GM12878 (cell line): Measurements from ENCODE around the gene METRN. TPM values are rescaled to one million over a fixed set of nuclear protein-coding genes. Genes with fewer than 3 reads are reported as not detected.

Experiments used
- ATAC-seq: fragments of 200-7000 bp; cut with Tn5 transposase; 3 replicates; pipeline ENCODE4 v1.9.1; 2020; ENCODE audit warnings: mild to moderate bottlenecking, moderate library complexity
- BruUV-seq: library from RNA; stranded (reverse); fragments of 400-500 nt; replicated peaks from 2 replicates; lab custom pipeline; 2021; lab: Mats Ljungman, UMichigan
- CTCF ChIA-PET: fragments of 300-600 bp; sonication (Branson Sonifier 250); formaldehyde crosslinking; extraction: SDS; loops from one replicate; lab custom pipeline; 2021; ENCODE audit warnings: inconsistent platforms; lab: Yijun Ruan, JAX
- POLR2A ChIA-PET: fragments of 350-600 bp; formaldehyde crosslinking; extraction: SDS; loops from one replicate; lab custom pipeline; 2021; ENCODE audit warnings: inconsistent platforms; lab: Charles Lee
- RAD21 ChIA-PET: fragments of 300-600 bp; sonication (Branson Sonifier 250); formaldehyde crosslinking; loops from one replicate; lab custom pipeline; 2023; ENCODE audit warnings: antibody characterized with exemption; ENCODE audit not compliant: unreplicated experiment; lab: Charles Lee
- SMC1A ChIA-PET: fragments of 300-600 bp; sonication (Branson Sonifier 250); formaldehyde crosslinking; loops from one replicate; lab custom pipeline; 2023; ENCODE audit not compliant: unreplicated experiment, uncharacterized antibody; lab: Charles Lee
- DNase-seq: peaks from one replicate; pipeline ENCODE4 v3.0.0-alpha.2; 2011; ENCODE audit warnings: low read depth, low spot score
- FAIRE-seq: peaks from 3 replicates; lab custom pipeline; 2011; peaks lifted over from hg19 to GRCh38; lab: Jason Lieb, UNC
- H2AFZ ChIP-seq: 2 replicates; pipeline ENCODE4 v1.6.0; 2011; ENCODE audit warnings: low read depth, low read length, control low read depth; ENCODE audit not compliant: control insufficient read depth
- H3K27ac ChIP-seq: 2 replicates; pipeline ENCODE4 v1.5.1; 2011; ENCODE audit warnings: control low read depth; ENCODE audit not compliant: control insufficient read depth, insufficient read depth
- H3K27me3 ChIP-seq, 2 experiments: replicated peaks in 1 of 2; 2 replicates each; pipeline versions ENCODE4 v1.6.0 to v1.6.1; 2011; ENCODE audit warnings: low read length in 1 of 2; ENCODE audit not compliant: control insufficient read depth in 2 of 2, insufficient read depth in 2 of 2
- H3K36me3 ChIP-seq, 2 experiments: 2 replicates each; pipeline ENCODE4 v1.5.1; 2011; ENCODE audit warnings: low read length in 1 of 2; ENCODE audit not compliant: control insufficient read depth in 2 of 2, insufficient read depth in 2 of 2
- H3K4me1 ChIP-seq: 2 replicates; pipeline ENCODE4 v1.6.1; 2011; ENCODE audit warnings: mild to moderate bottlenecking, low read length, moderate library complexity, mixed read lengths; ENCODE audit not compliant: control insufficient read depth, insufficient read depth
- H3K4me2 ChIP-seq: 2 replicates; pipeline ENCODE4 v1.6.0; 2011; ENCODE audit warnings: control low read depth; ENCODE audit not compliant: control insufficient read depth, insufficient read depth
- H3K4me3 ChIP-seq: fragments of 200-600 bp; sonication (generic); 2 replicates; pipeline ENCODE4 v1.5.1; 2016
- H3K79me2 ChIP-seq: 2 replicates; pipeline ENCODE4 v1.6.0; 2011; ENCODE audit warnings: low read length; ENCODE audit not compliant: control insufficient read depth, insufficient read depth
- H3K9ac ChIP-seq: 2 replicates; pipeline ENCODE4 v1.8.0; 2011; ENCODE audit warnings: low read length, control low read depth, mixed read lengths; ENCODE audit not compliant: control insufficient read depth, insufficient read depth
- H3K9me3 ChIP-seq: replicated peaks from 3 replicates; pipeline ENCODE4 v1.5.1; 2011; ENCODE audit warnings: mild to moderate bottlenecking, low read length; ENCODE audit not compliant: control insufficient read depth, insufficient read depth
- H4K20me1 ChIP-seq: 2 replicates; pipeline ENCODE4 v1.6.0; 2011; ENCODE audit not compliant: control insufficient read depth, insufficient read depth
- BHLHE40 ChIP-seq, 2 experiments: fragments of 450-650 bp in 1 of 2; IDR thresholded peaks; 2 replicates each; pipeline ENCODE4 v1.6.1; 2011 to 2017; ENCODE audit warnings: low read depth in 2 of 2, borderline replicate concordance in 1 of 2, improper control_type of control experiment in 1 of 2, low read length in 1 of 2, mild to moderate bottlenecking in 1 of 2
- GATAD2B ChIP-seq: fragments of 450-650 bp; conservative IDR thresholded peaks from 2 replicates; pipeline ENCODE4 v1.6.1; 2017; ENCODE audit warnings: low read depth, mild to moderate bottlenecking, moderate library complexity
- IKZF2 ChIP-seq, 2 experiments: fragments of 450-650 bp; IDR thresholded peaks; 2 replicates each; pipeline ENCODE4 v1.6.1; 2017; ENCODE audit warnings: mild to moderate bottlenecking in 2 of 2, moderate library complexity in 2 of 2
- MYC ChIP-seq: IDR thresholded peaks from 2 replicates; pipeline ENCODE4 v1.6.1; 2011; ENCODE audit warnings: mild to moderate bottlenecking, low read length, moderate library complexity, inconsistent platforms; ENCODE audit not compliant: insufficient read depth, insufficient replicate concordance, insufficient read length, severe bottlenecking
- RELA ChIP-seq: fragments of 450-650 bp; IDR thresholded peaks from 2 replicates; pipeline ENCODE4 v1.8.0; 2014; ENCODE audit warnings: borderline replicate concordance; ENCODE audit not compliant: partially characterized antibody
- SIX5 ChIP-seq: IDR thresholded peaks from 2 replicates; pipeline ENCODE4 v1.6.1; 2011; ENCODE audit warnings: mild to moderate bottlenecking, low read depth, low read length, moderate library complexity; ENCODE audit not compliant: severe bottlenecking
- SMAD1 ChIP-seq: fragments of 450-650 bp; IDR thresholded peaks from 2 replicates; pipeline ENCODE4 v1.6.1; 2018; ENCODE audit warnings: mild to moderate bottlenecking, low read depth; ENCODE audit not compliant: partially characterized antibody
- TCF12 ChIP-seq: IDR thresholded peaks from 2 replicates; pipeline ENCODE4 v1.6.1; 2011; ENCODE audit warnings: low read depth, mild to moderate bottlenecking, low read length
- ZBTB40 ChIP-seq: fragments of 450-650 bp; IDR thresholded peaks from 2 replicates; pipeline ENCODE4 v1.6.1; 2016; ENCODE audit warnings: mild to moderate bottlenecking, moderate library complexity, borderline replicate concordance
- WGBS: methylation state at CpG from one replicate; pipeline ENCODE4 v1.1.6; 2016; ENCODE audit warnings: low lambda C conversion rate; ENCODE audit not compliant: insufficient replicate concordance, insufficient coverage; ENCODE audit errors: missing lambda C conversion rate; 5-methylcytosine and 5-hydroxymethylcytosine counted together
- in situ Hi-C: fragments of 300-500 bp; cut with MboI; formaldehyde crosslinking; loops from 9 replicates; pipeline ENCODE4 v1.14.3; 2018; ENCODE audit warnings: mixed read lengths
- intact Hi-C: fragments of 100-400 bp; cut with micrococcal nuclease; formaldehyde crosslinking; loops from one replicate; pipeline ENCODE4 v1.14.2; 2022; ENCODE audit not compliant: unreplicated experiment
- polyA plus RNA-seq, 11 experiments: library from polyadenylated mRNA; depleted of rRNA in 4 of 11; unstranded in 6 of 11; stranded (reverse) in 5 of 11; fragments of >200 nt; fragmentation: Nextera tagmentation in 4 of 11; fragmentation: Illumina TruSeq in 1 of 11; extraction: Ambion mirVana in 4 of 11; extraction: Trizol in 1 of 11; gene quantifications; 1 replicate in 1 of 11; 2 replicates in 10 of 11; pipeline versions ENCODE4 v1.2.1 to v1.2.3, GENCODE V29; 2011 to 2016; ENCODE audit warnings: inconsistent platforms in 2 of 11, missing spikeins in 2 of 11, low read depth in 1 of 11
- total RNA-seq, 4 experiments: library from RNA; depleted of rRNA in 3 of 4; stranded (reverse); fragments of >200 nt in 3 of 4; fragmentation: Illumina TruSeq in 1 of 4; extraction: Trizol in 1 of 4; gene quantifications; 2 replicates each; pipeline versions ENCODE4 v1.2.1 to v1.2.3, GENCODE V29; 2013 to 2021

Gene METRN
- total and polyA plus RNA-seq, 10 of the 15 experiments (the other 5 are each of a cell fraction or from before 2014, with no cell fraction given) = 0.11 to 12.8 (median 1.1) TPM; not detected in 1

- TF ChIP-seq SIX5 (peak; percentile 92), SMAD1 (no peak), RELA (peak; percentile 98), IKZF2 (IDR thresholded peaks at IDR 0.05) (no peak; a peak in 1 of 4 replicates), BHLHE40 (IDR thresholded peaks at IDR 0.05; ENCODE audit: borderline replicate concordance in 1 of 2, low read depth in 2 of 2, low read length in 1 of 2) (peak; percentile 65 to 72; a peak in 3 of 4 replicates), GATAD2B (peak; percentile 95)
- TF ChIP-seq, all 136 proteins: peak for 55
These were observed 26.0 kb downstream of the METRN start, which contains the start of gene CIAO3 (continued) for GRCh38 chr16:740764-741505.

- FAIRE-seq = no peak
- TF ChIP-seq MYC (no peak), ZBTB40 (no peak), TCF12 (no peak)
- WGBS = 87% methylated on average over 15 of the region's 15 CpGs
- H3K79me2 ChIP-seq = peaks cover 16% of the 10 kb centered on the region
- ChIA-PET CTCF (interaction anchor here (0.6 to 2.3 kb wide), 2 partner anchors 29 to 978 kb away, joined by 3 to 16 read pairs; no protein-coding TSS in a partner anchor), RAD21 (no interaction called here), POLR2A (interaction anchor here (0.5 to 3.4 kb wide), 2 partner anchors 22 to 731 kb away, joined by 5 to 16 read pairs; partner anchors contain the start of gene ANTKMT), SMC1A (no interaction called here)
- in situ Hi-C loops (loop anchor here (5.0 kb wide), 1 partner anchor 45 kb away; the partner anchor contains the start of genes CHTF18 and RPUSD1), intact Hi-C loops (loop anchor here (2.0 to 5.0 kb wide), 2 partner anchors 21 to 45 kb away; partner anchors contain the start of genes ANTKMT, CHTF18 and RPUSD1)
- no peaks in the 10 kb centered on the region for H3K36me3 ChIP-seq
- no peak for ATAC-seq
- H3K4me1 ChIP-seq = peaks cover 16% of the 10 kb centered on the region
- H3K27me3 ChIP-seq = no peaks in the 10 kb centered on the region
- no peak overlapping the region for H3K9ac ChIP-seq
- no peaks in the 10 kb centered on the region for H3K9me3 ChIP-seq
- no peak for DNase-seq
- no TSS peak for BruUV-seq
- H3K4me3 ChIP-seq = no peak overlapping the region
- H3K4me2 ChIP-seq = no peak overlapping the region
- no peak overlapping the region for H2AFZ ChIP-seq
- no peaks in the 10 kb centered on the region for H4K20me1 ChIP-seq
- H3K27ac ChIP-seq = no peak overlapping the region
These were observed 27.2 kb downstream of the METRN start for GRCh38 chr16:741986-742629.
